ENCODE measurements around the gene LURAP1L.

- TF ChIP-seq, protein P1, sequence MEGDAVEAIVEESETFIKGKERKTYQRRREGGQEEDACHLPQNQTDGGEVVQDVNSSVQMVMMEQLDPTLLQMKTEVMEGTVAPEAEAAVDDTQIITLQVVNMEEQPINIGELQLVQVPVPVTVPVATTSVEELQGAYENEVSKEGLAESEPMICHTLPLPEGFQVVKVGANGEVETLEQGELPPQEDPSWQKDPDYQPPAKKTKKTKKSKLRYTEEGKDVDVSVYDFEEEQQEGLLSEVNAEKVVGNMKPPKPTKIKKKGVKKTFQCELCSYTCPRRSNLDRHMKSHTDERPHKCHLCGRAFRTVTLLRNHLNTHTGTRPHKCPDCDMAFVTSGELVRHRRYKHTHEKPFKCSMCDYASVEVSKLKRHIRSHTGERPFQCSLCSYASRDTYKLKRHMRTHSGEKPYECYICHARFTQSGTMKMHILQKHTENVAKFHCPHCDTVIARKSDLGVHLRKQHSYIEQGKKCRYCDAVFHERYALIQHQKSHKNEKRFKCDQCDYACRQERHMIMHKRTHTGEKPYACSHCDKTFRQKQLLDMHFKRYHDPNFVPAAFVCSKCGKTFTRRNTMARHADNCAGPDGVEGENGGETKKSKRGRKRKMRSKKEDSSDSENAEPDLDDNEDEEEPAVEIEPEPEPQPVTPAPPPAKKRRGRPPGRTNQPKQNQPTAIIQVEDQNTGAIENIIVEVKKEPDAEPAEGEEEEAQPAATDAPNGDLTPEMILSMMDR (IDR thresholded peaks at IDR 0.05), result no peak
- TF ChIP-seq EP300 (IDR thresholded peaks at IDR 0.05), result no peak
Measured at GRCh38 chr9:12808569-12808968, 33.7 kb downstream of the LURAP1L start.

All from ovary (tissue), 3 donors.